Measurements from ENCODE around the gene TMEM212.

TMEM212 gene

GRCh38 chr3:171801738-171802589 is 41.2 kb upstream of the TMEM212 start:
- Histone ChIP-seq H3K79me2 (ENCODE audit: control insufficient read depth, insufficient read depth, low read length) (no peaks in the 10 kb centered on the region), H4K5ac (ENCODE audit: low read length) (no peak overlapping the region), H2BK15ac (replicated peaks; ENCODE audit: low read depth) (no peak overlapping the region), H2AK5ac (ENCODE audit: low read length) (no peak overlapping the region), H3K9ac (ENCODE audit: low read length) (no peak overlapping the region), H3K4me1 (ENCODE audit: control insufficient read depth, low read depth, low read length) (peaks cover 3% of the 10 kb centered on the region), H3K23ac (ENCODE audit: low read length) (no peak overlapping the region), H3K4ac (ENCODE audit: low read depth, low read length) (no peak overlapping the region), H3K4me2 (ENCODE audit: low read length) (no peak overlapping the region), H3K27me3 (ENCODE audit: insufficient read depth, low read length, poor library complexity) (no peaks in the 10 kb centered on the region), H3K4me3 (ENCODE audit: low read length) (no peak overlapping the region), H3K56ac (ENCODE audit: low read length) (no peak overlapping the region), H3K18ac (ENCODE audit: low read length) (no peak overlapping the region), H2BK5ac (ENCODE audit: low read length) (no peak overlapping the region), H3K36me3 (ENCODE audit: control insufficient read depth, insufficient read depth, low read length) (no peaks in the 10 kb centered on the region), H4K8ac (ENCODE audit: low read depth, low read length) (no peak overlapping the region), H2BK120ac (ENCODE audit: low read depth, low read length) (no peak overlapping the region), H3K27ac (ENCODE audit: low read depth, low read length) (no peak overlapping the region), H3K79me1 (ENCODE audit: low read length) (no peaks in the 10 kb centered on the region)
- no CpG with 5 or more reads among the region's 4 CpGs for WGBS (ENCODE audit: extremely low coverage, insufficient coverage, low lambda C conversion rate)
- no peak for DNase-seq

- DNase-seq, result no peak
These were observed 40.6 kb upstream of the TMEM212 start for GRCh38 chr3:171802590-171802956.

GRCh38 chr3:171803044-171803443 is 40.1 kb upstream of the TMEM212 start:
- H3K56ac ChIP-seq (ENCODE audit: low read length), result no peak overlapping the region
- H3K79me2 ChIP-seq (ENCODE audit: control insufficient read depth, insufficient read depth, low read length), result no peaks in the 10 kb centered on the region
- no peak overlapping the region for H4K5ac ChIP-seq (ENCODE audit: low read length)
- no peak overlapping the region for H3K4me2 ChIP-seq (ENCODE audit: low read length)
- H4K8ac ChIP-seq (ENCODE audit: low read depth, low read length), result no peak overlapping the region
- no peak overlapping the region for H3K23ac ChIP-seq (ENCODE audit: low read length)
- no peak overlapping the region for H2BK5ac ChIP-seq (ENCODE audit: low read length)
- no peak overlapping the region for H3K9ac ChIP-seq (ENCODE audit: low read length)
- H3K4me1 ChIP-seq (ENCODE audit: control insufficient read depth, low read depth, low read length), result no peaks in the 10 kb centered on the region
- no peak overlapping the region for H2BK120ac ChIP-seq (ENCODE audit: low read depth, low read length)
- no peaks in the 10 kb centered on the region for H3K79me1 ChIP-seq (ENCODE audit: low read length)
- no peaks in the 10 kb centered on the region for H3K27me3 ChIP-seq (ENCODE audit: insufficient read depth, low read length, poor library complexity)
- H2BK15ac ChIP-seq (replicated peaks; ENCODE audit: low read depth), result no peak overlapping the region
- no peak overlapping the region for H2AK5ac ChIP-seq (ENCODE audit: low read length)
- H3K36me3 ChIP-seq (ENCODE audit: control insufficient read depth, insufficient read depth, low read length), result no peaks in the 10 kb centered on the region
- WGBS (ENCODE audit: extremely low coverage, insufficient coverage, low lambda C conversion rate), result no CpG with 5 or more reads among the region's 4 CpGs
- H3K4me3 ChIP-seq (ENCODE audit: low read length), result no peak overlapping the region
- H3K18ac ChIP-seq (ENCODE audit: low read length), result no peak overlapping the region
- H3K27ac ChIP-seq (ENCODE audit: low read depth, low read length), result no peak overlapping the region
- no peak overlapping the region for H3K4ac ChIP-seq (ENCODE audit: low read depth, low read length)
- no peak for DNase-seq

More at GRCh38 chr3:171802590-171802956, 40.6 kb upstream of the TMEM212 start:
- H4K8ac ChIP-seq (ENCODE audit: low read depth, low read length), result no peak overlapping the region
- no peaks in the 10 kb centered on the region for H3K27me3 ChIP-seq (ENCODE audit: insufficient read depth, low read length, poor library complexity)
- H3K79me2 ChIP-seq (ENCODE audit: control insufficient read depth, insufficient read depth, low read length), result no peaks in the 10 kb centered on the region
- H3K4me1 ChIP-seq (ENCODE audit: control insufficient read depth, low read depth, low read length), result no peaks in the 10 kb centered on the region
- H3K4me2 ChIP-seq (ENCODE audit: low read length), result no peak overlapping the region
- no CpG with 5 or more reads among the region's 3 CpGs for WGBS (ENCODE audit: extremely low coverage, insufficient coverage, low lambda C conversion rate)
- H2BK15ac ChIP-seq (replicated peaks; ENCODE audit: low read depth), result no peak overlapping the region
- H2BK5ac ChIP-seq (ENCODE audit: low read length), result no peak overlapping the region
- H3K36me3 ChIP-seq (ENCODE audit: control insufficient read depth, insufficient read depth, low read length), result no peaks in the 10 kb centered on the region
- no peak overlapping the region for H3K9ac ChIP-seq (ENCODE audit: low read length)
- no peak overlapping the region for H2AK5ac ChIP-seq (ENCODE audit: low read length)
- no peak overlapping the region for H3K18ac ChIP-seq (ENCODE audit: low read length)
- H3K23ac ChIP-seq (ENCODE audit: low read length), result no peak overlapping the region
- H2BK120ac ChIP-seq (ENCODE audit: low read depth, low read length), result no peak overlapping the region
- no peaks in the 10 kb centered on the region for H3K79me1 ChIP-seq (ENCODE audit: low read length)
- H3K27ac ChIP-seq (ENCODE audit: low read depth, low read length), result no peak overlapping the region
- H4K5ac ChIP-seq (ENCODE audit: low read length), result no peak overlapping the region
- H3K4me3 ChIP-seq (ENCODE audit: low read length), result no peak overlapping the region
- H3K4ac ChIP-seq (ENCODE audit: low read depth, low read length), result no peak overlapping the region
- H3K56ac ChIP-seq (ENCODE audit: low read length), result no peak overlapping the region

- no peaks in the 10 kb centered on the region for H3K4me1 ChIP-seq (ENCODE audit: control insufficient read depth, low read depth, low read length)
These were observed 38.3 kb upstream of the TMEM212 start for GRCh38 chr3:171804618-171805389.

GRCh38 chr3:171805687-171806086 is 37.5 kb upstream of the TMEM212 start:
- Histone ChIP-seq H3K27ac (ENCODE audit: low read depth, low read length) (no peak overlapping the region), H3K4me3 (ENCODE audit: low read length) (no peak overlapping the region), H4K5ac (ENCODE audit: low read length) (no peak overlapping the region), H2BK15ac (replicated peaks; ENCODE audit: low read depth) (no peak overlapping the region), H3K36me3 (ENCODE audit: control insufficient read depth, insufficient read depth, low read length) (no peaks in the 10 kb centered on the region), H3K18ac (ENCODE audit: low read length) (no peak overlapping the region), H3K56ac (ENCODE audit: low read length) (no peak overlapping the region), H4K8ac (ENCODE audit: low read depth, low read length) (no peak overlapping the region), H2BK120ac (ENCODE audit: low read depth, low read length) (no peak overlapping the region), H3K27me3 (ENCODE audit: insufficient read depth, low read length, poor library complexity) (no peaks in the 10 kb centered on the region), H2BK5ac (ENCODE audit: low read length) (no peak overlapping the region), H3K23ac (ENCODE audit: low read length) (no peak overlapping the region), H3K4me1 (ENCODE audit: control insufficient read depth, low read depth, low read length) (peaks cover under 1% of the 10 kb centered on the region), H3K4me2 (ENCODE audit: low read length) (no peak overlapping the region), H3K79me2 (ENCODE audit: control insufficient read depth, insufficient read depth, low read length) (no peaks in the 10 kb centered on the region), H2AK5ac (ENCODE audit: low read length) (no peak overlapping the region), H3K79me1 (ENCODE audit: low read length) (no peaks in the 10 kb centered on the region), H3K9ac (ENCODE audit: low read length) (no peak overlapping the region), H3K4ac (ENCODE audit: low read depth, low read length) (no peak overlapping the region)
- DNase-seq, result no peak
- WGBS (ENCODE audit: extremely low coverage, insufficient coverage, low lambda C conversion rate), result no CpG with 5 or more reads among the region's 3 CpGs

More at GRCh38 chr3:171804618-171805389, 38.3 kb upstream of the TMEM212 start:
- H3K18ac ChIP-seq (ENCODE audit: low read length), result no peak overlapping the region
- no peak overlapping the region for H2BK15ac ChIP-seq (replicated peaks; ENCODE audit: low read depth)
- no peak overlapping the region for H3K4me3 ChIP-seq (ENCODE audit: low read length)
- no peak overlapping the region for H2BK120ac ChIP-seq (ENCODE audit: low read depth, low read length)
- H3K23ac ChIP-seq (ENCODE audit: low read length), result no peak overlapping the region
- no peak overlapping the region for H2AK5ac ChIP-seq (ENCODE audit: low read length)
- no peak overlapping the region for H4K8ac ChIP-seq (ENCODE audit: low read depth, low read length)
- DNase-seq, result no peak
- H2BK5ac ChIP-seq (ENCODE audit: low read length), result no peak overlapping the region
- H3K79me1 ChIP-seq (ENCODE audit: low read length), result no peaks in the 10 kb centered on the region
- H3K4me2 ChIP-seq (ENCODE audit: low read length), result no peak overlapping the region
- WGBS (ENCODE audit: extremely low coverage, insufficient coverage, low lambda C conversion rate), result no CpG with 5 or more reads among the region's 6 CpGs
- no peak overlapping the region for H4K5ac ChIP-seq (ENCODE audit: low read length)
- no peaks in the 10 kb centered on the region for H3K27me3 ChIP-seq (ENCODE audit: insufficient read depth, low read length, poor library complexity)
- H3K9ac ChIP-seq (ENCODE audit: low read length), result no peak overlapping the region
- H3K36me3 ChIP-seq (ENCODE audit: control insufficient read depth, insufficient read depth, low read length), result no peaks in the 10 kb centered on the region
- no peaks in the 10 kb centered on the region for H3K79me2 ChIP-seq (ENCODE audit: control insufficient read depth, insufficient read depth, low read length)
- H3K4ac ChIP-seq (ENCODE audit: low read depth, low read length), result no peak overlapping the region
- no peak overlapping the region for H3K27ac ChIP-seq (ENCODE audit: low read depth, low read length)
- H3K56ac ChIP-seq (ENCODE audit: low read length), result no peak overlapping the region

Measured in mesendoderm (in vitro differentiated cells).